NCI-H1105 (cell line): ENCODE measurements around the gene SPG7.

Source experiments
- DNase-seq: peaks from one replicate; lab custom pipeline; 2025; lab: John Stamatoyannopoulos, UW

SPG7 gene

GRCh38 chr16:89600427-89600826 lies 92.2 kb downstream of the SPG7 start:
- DNase-seq, result no peak

GRCh38 chr16:89600956-89601355 lies 92.8 kb downstream of the SPG7 start:
- no peak for DNase-seq

GRCh38 chr16:89601906-89602272 lies 93.7 kb downstream of the SPG7 start:
- no peak for DNase-seq

DNA sequence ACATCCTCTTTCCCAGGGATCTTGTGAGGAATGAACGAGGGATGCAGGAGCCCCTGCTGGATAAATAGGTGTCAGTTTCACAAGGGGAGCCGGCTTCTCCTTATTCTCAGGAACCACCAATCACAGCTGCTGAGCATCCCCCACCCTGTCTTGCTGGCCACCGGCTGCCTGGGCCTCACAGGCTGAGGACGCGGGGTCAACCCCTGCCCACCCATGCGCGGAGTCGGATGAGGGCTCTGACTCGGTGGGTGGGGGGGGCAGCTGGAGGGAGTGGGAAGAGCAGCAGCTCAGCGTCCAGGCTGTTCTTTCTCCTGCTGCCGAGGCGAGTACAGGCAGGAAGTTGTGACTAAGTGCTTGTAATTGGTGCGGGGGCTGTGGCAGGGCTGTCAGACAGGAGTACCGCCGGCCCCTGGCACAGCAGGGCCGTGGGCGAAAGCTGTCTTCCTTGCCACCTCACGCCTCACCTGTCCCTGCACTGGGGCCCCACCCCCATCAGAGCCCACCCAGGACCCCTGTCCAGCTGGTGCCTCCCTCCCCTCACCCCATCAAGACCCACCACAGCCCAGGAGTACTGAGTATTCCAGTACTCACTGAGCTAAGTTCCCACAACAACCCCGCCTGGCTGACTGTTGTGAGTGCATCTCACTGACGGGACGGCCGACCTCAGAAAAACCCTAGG lies 94.2 kb downstream of the SPG7 start:
- no peak for DNase-seq

- DNase-seq, result no peak
Measured at GRCh38 chr16:89602952-89603590, 94.9 kb downstream of the SPG7 start.

DNA sequence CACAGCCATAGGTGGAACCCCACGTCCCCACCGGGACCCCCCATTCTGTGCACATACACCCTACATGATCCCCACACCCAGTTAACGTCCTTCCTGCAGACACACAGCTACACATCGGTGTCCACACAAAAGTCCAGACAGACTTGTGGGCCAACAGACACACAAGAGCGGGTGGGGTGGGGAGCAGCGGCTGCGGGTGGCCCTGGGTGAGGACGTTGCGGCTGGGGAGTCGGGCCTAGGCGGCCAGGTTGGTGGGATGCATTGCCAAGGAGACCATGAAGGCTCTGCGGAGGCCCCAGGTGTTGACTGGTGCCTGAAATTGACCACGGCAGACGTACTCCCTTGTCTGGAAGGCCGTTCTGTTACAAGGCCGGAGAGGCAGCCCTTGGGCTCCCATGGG lies 96.6 kb downstream of the SPG7 start:
- no peak for DNase-seq

GRCh38 chr16:89605186-89605970 lies 97.2 kb downstream of the SPG7 start:
- no peak for DNase-seq

DNA sequence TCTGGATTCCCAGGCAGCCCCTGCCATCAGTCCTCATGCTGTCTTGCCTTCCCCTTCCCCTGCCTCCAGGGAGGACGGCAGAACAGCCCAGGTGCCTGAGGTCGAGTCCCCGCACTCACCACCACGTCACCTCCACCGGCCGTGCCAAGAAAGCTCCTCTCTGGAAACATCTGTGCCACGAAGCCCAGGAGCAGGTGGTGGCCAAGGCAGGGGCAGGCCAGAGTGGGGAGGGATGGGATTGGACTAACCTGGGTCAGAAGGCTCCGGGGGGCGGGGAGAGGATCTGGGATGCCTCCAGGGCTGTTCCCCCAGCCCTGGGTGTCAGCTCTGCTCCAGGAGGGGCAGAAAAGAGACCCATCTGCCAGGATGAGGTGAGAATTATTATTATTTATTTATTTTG lies 97.8 kb downstream of the SPG7 start:
- DNase-seq, result no peak
